K562 (cell line): ENCODE measurements around the gene RNF126. TPM values are rescaled to one million over a fixed set of nuclear protein-coding genes. Genes with fewer than 3 reads are reported as not detected.

Experiments used
- ATF3 ChIP-seq, 2 experiments: fragments of 450-650 bp in 1 of 2; sonication (generic) in 1 of 2; formaldehyde crosslinking in 1 of 2; IDR thresholded peaks in 1 of 2; conservative IDR thresholded peaks in 1 of 2; 2 replicates each; pipeline versions ENCODE4 v1.6.1 to v1.8.1; 2016 to 2023; ENCODE audit warnings: mild to moderate bottlenecking in 2 of 2, moderate library complexity in 2 of 2, inconsistent platforms in 1 of 2, missing genetic modification reagents in 1 of 2
- FOSL1 ChIP-seq: fragments of 200-800 bp; sonication (Bioruptor generic); conservative IDR thresholded peaks from 2 replicates; pipeline ENCODE4 v1.6.1; 2016; ENCODE audit warnings: missing genetic modification characterization, missing compliant biosample characterization
- HLTF ChIP-seq: fragments of 450-650 bp; IDR thresholded peaks from 2 replicates; pipeline ENCODE4 v1.6.1; 2016
- LARP7 ChIP-seq: fragments of 450-650 bp; IDR thresholded peaks from 2 replicates; pipeline ENCODE4 v1.6.1; 2016
- NFE2 ChIP-seq: IDR thresholded peaks from 2 replicates; pipeline ENCODE4 v1.6.1; 2014; ENCODE audit warnings: antibody characterized with exemption, low read depth
- NKRF ChIP-seq: fragments of 450-650 bp; IDR thresholded peaks from 2 replicates; pipeline ENCODE4 v1.6.1; 2016; ENCODE audit warnings: borderline replicate concordance
- POLR2AphosphoS5 ChIP-seq: IDR thresholded peaks from 2 replicates; pipeline ENCODE4 v1.6.1; 2011; ENCODE audit warnings: mild to moderate bottlenecking, low read depth, low read length, moderate library complexity; ENCODE audit not compliant: control insufficient read depth, insufficient read depth
- PREB ChIP-seq: sonication (generic); formaldehyde crosslinking; IDR thresholded peaks from 2 replicates; pipeline ENCODE4 v1.8.1; 2023; ENCODE audit warnings: mild to moderate bottlenecking, missing genetic modification reagents
- SMARCE1 ChIP-seq: fragments of 450-650 bp; IDR thresholded peaks from 2 replicates; pipeline ENCODE4 v1.7.1; 2016; ENCODE audit warnings: mild to moderate bottlenecking
- polyA plus RNA-seq, 8 experiments: library from polyadenylated mRNA; depleted of rRNA in 4 of 8; stranded (reverse) in 5 of 8; unstranded in 3 of 8; fragments of >200 nt; fragmentation: Nextera tagmentation in 2 of 8; fragmentation: Illumina TruSeq in 1 of 8; extraction: Ambion mirVana in 2 of 8; extraction: Trizol in 1 of 8; gene quantifications; 2 replicates each; pipeline versions ENCODE4 v1.2.1 to v1.2.3, GENCODE V29; 2011 to 2014; ENCODE audit warnings: inconsistent platforms in 1 of 8, missing spikeins in 1 of 8
- total RNA-seq, 7 experiments: library from RNA; depleted of rRNA in 6 of 7; stranded (reverse); fragments of >200 nt in 6 of 7; fragmentation: Illumina TruSeq in 2 of 7; extraction: Trizol in 2 of 7; gene quantifications; 2 replicates each; pipeline versions ENCODE4 v1.2.1 to v1.2.3, GENCODE V29; 2011 to 2021; ENCODE audit warnings: low replicate concordance in 1 of 7
- TF ChIP-seq, protein P1 (sequence below): fragments of 200-600 bp; sonication (generic); IDR thresholded peaks from one replicate; pipeline ENCODE4 v1.6.1; 2012; ENCODE audit warnings: mild to moderate bottlenecking, low read depth, low read length, inconsistent platforms

The RNF126 gene
- total and polyA plus RNA-seq, 9 of the 15 experiments (the other 6 are each of a cell fraction or from before 2014, with no cell fraction given): 0.27 to 101 (median 12.3) TPM

- TF ChIP-seq, protein P1, sequence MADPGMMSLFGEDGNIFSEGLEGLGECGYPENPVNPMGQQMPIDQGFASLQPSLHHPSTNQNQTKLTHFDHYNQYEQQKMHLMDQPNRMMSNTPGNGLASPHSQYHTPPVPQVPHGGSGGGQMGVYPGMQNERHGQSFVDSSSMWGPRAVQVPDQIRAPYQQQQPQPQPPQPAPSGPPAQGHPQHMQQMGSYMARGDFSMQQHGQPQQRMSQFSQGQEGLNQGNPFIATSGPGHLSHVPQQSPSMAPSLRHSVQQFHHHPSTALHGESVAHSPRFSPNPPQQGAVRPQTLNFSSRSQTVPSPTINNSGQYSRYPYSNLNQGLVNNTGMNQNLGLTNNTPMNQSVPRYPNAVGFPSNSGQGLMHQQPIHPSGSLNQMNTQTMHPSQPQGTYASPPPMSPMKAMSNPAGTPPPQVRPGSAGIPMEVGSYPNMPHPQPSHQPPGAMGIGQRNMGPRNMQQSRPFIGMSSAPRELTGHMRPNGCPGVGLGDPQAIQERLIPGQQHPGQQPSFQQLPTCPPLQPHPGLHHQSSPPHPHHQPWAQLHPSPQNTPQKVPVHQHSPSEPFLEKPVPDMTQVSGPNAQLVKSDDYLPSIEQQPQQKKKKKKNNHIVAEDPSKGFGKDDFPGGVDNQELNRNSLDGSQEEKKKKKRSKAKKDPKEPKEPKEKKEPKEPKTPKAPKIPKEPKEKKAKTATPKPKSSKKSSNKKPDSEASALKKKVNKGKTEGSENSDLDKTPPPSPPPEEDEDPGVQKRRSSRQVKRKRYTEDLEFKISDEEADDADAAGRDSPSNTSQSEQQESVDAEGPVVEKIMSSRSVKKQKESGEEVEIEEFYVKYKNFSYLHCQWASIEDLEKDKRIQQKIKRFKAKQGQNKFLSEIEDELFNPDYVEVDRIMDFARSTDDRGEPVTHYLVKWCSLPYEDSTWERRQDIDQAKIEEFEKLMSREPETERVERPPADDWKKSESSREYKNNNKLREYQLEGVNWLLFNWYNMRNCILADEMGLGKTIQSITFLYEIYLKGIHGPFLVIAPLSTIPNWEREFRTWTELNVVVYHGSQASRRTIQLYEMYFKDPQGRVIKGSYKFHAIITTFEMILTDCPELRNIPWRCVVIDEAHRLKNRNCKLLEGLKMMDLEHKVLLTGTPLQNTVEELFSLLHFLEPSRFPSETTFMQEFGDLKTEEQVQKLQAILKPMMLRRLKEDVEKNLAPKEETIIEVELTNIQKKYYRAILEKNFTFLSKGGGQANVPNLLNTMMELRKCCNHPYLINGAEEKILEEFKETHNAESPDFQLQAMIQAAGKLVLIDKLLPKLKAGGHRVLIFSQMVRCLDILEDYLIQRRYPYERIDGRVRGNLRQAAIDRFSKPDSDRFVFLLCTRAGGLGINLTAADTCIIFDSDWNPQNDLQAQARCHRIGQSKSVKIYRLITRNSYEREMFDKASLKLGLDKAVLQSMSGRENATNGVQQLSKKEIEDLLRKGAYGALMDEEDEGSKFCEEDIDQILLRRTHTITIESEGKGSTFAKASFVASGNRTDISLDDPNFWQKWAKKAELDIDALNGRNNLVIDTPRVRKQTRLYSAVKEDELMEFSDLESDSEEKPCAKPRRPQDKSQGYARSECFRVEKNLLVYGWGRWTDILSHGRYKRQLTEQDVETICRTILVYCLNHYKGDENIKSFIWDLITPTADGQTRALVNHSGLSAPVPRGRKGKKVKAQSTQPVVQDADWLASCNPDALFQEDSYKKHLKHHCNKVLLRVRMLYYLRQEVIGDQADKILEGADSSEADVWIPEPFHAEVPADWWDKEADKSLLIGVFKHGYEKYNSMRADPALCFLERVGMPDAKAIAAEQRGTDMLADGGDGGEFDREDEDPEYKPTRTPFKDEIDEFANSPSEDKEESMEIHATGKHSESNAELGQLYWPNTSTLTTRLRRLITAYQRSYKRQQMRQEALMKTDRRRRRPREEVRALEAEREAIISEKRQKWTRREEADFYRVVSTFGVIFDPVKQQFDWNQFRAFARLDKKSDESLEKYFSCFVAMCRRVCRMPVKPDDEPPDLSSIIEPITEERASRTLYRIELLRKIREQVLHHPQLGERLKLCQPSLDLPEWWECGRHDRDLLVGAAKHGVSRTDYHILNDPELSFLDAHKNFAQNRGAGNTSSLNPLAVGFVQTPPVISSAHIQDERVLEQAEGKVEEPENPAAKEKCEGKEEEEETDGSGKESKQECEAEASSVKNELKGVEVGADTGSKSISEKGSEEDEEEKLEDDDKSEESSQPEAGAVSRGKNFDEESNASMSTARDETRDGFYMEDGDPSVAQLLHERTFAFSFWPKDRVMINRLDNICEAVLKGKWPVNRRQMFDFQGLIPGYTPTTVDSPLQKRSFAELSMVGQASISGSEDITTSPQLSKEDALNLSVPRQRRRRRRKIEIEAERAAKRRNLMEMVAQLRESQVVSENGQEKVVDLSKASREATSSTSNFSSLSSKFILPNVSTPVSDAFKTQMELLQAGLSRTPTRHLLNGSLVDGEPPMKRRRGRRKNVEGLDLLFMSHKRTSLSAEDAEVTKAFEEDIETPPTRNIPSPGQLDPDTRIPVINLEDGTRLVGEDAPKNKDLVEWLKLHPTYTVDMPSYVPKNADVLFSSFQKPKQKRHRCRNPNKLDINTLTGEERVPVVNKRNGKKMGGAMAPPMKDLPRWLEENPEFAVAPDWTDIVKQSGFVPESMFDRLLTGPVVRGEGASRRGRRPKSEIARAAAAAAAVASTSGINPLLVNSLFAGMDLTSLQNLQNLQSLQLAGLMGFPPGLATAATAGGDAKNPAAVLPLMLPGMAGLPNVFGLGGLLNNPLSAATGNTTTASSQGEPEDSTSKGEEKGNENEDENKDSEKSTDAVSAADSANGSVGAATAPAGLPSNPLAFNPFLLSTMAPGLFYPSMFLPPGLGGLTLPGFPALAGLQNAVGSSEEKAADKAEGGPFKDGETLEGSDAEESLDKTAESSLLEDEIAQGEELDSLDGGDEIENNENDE: no peak
- TF ChIP-seq HLTF (0 out of 2 replicates have a peak, but pooled peaks have one; percentile 60), LARP7 (peak; percentile 82; the same call in 1 of the 2 replicates), ATF3 (IDR thresholded peaks at IDR 0.05) (peak; percentile 67), ATF3 (CRISPR knock-in tag; conservative IDR thresholded peaks at IDR 0.05) (no peak), NFE2 (0 out of 2 replicates have a peak, but pooled peaks have one; percentile 0), FOSL1 (tag) (peak; percentile 31; the same call in 1 of the 2 replicates), POLR2AphosphoS5 (peak; percentile 67), SMARCE1 (peak; percentile 65), PREB (CRISPR knock-in tag) (0 out of 2 replicates have a peak, but pooled peaks have one; percentile 57), NKRF (peak; percentile 91)
Observed at GRCh38 chr19:680287-681028, 17.4 kb upstream of the RNF126 start (continued).
